Midbrain (tissue), 1 donor: ENCODE results near the gene ANKS1B.

ENCODE experiments used
- DNase-seq: peaks from one replicate; lab custom pipeline; 2025; lab: John Stamatoyannopoulos, UW

Gene ANKS1B

GRCh38 chr12:98725476-98726247 lies 1259.1 kb downstream of the ANKS1B start:
- peak; percentile 82 for DNase-seq

- no peak for DNase-seq
Measured at GRCh38 chr12:98724384-98725155, 1260.2 kb downstream of the ANKS1B start.

- no peak for DNase-seq
Measured at GRCh38 chr12:98721204-98721702, 1263.5 kb downstream of the ANKS1B start.

GRCh38 chr12:98719515-98720504 lies 1264.9 kb downstream of the ANKS1B start:
- DNase-seq: no peak

- DNase-seq: no peak
Measured at GRCh38 chr12:98714426-98714825, 1270.3 kb downstream of the ANKS1B start.

- no peak for DNase-seq
Measured at GRCh38 chr12:98709022-98709421, 1275.7 kb downstream of the ANKS1B start.

GRCh38 chr12:98701166-98701565 lies 1283.6 kb downstream of the ANKS1B start:
- DNase-seq: no peak

GRCh38 chr12:98699586-98699985 lies 1285.2 kb downstream of the ANKS1B start:
- no peak for DNase-seq

- peak; percentile 60 for DNase-seq
Measured at GRCh38 chr12:98698603-98699463, 1285.9 kb downstream of the ANKS1B start.

GRCh38 chr12:98697209-98697608 lies 1287.5 kb downstream of the ANKS1B start:
- no peak for DNase-seq

- DNase-seq: no peak
Measured at GRCh38 chr12:98696036-98696646, 1288.6 kb downstream of the ANKS1B start.

- no peak for DNase-seq
Measured at GRCh38 chr12:98691351-98691750, 1293.4 kb downstream of the ANKS1B start.

GRCh38 chr12:98686603-98687002 lies 1298.1 kb downstream of the ANKS1B start:
- DNase-seq: no peak
